CD4-positive, alpha-beta T cell treated with Interleukin-15 for 1 hour (primary cell): ENCODE measurements around the gene EVA1B.

Experiments used
- DNase-seq: peaks from one replicate; pipeline ENCODE4 v3.0.0-alpha.2; 2020

Gene EVA1B

GRCh38 chr1:36307601-36308330 lies 15.7 kb downstream of the EVA1B start:
- no peak for DNase-seq

- peak; percentile 93 for DNase-seq
Observed at GRCh38 chr1:36306902-36307456, 16.5 kb downstream of the EVA1B start.

GRCh38 chr1:36306210-36306901 lies 17.1 kb downstream of the EVA1B start, which contains the start of gene SH3D21:
Gene SH3D21 (plus strand): TSS chr1:36306368. CDS start chr1:36306421, 53 bp downstream.
- peak; percentile 46 for DNase-seq

- no peak for DNase-seq
Observed at GRCh38 chr1:36305915-36306209, 17.6 kb downstream of the EVA1B start.

GRCh38 chr1:36304970-36305914 lies 18.2 kb downstream of the EVA1B start:
- no peak for DNase-seq

GRCh38 chr1:36304521-36304920 lies 18.9 kb downstream of the EVA1B start:
- peak; percentile 50 for DNase-seq

GRCh38 chr1:36303650-36304360 lies 19.6 kb downstream of the EVA1B start:
- no peak for DNase-seq

- DNase-seq: no peak
Observed at GRCh38 chr1:36303244-36303643, 20.2 kb downstream of the EVA1B start.

- DNase-seq: no peak
Observed at GRCh38 chr1:36301220-36301619, 22.2 kb downstream of the EVA1B start.

- no peak for DNase-seq
Observed at GRCh38 chr1:36300526-36300925, 22.9 kb downstream of the EVA1B start.

GRCh38 chr1:36298640-36299039 lies 24.8 kb downstream of the EVA1B start:
- DNase-seq: no peak

GRCh38 chr1:36297062-36297461 lies 26.4 kb downstream of the EVA1B start:
- no peak for DNase-seq

- no peak for DNase-seq
Observed at GRCh38 chr1:36295390-36295789, 28.1 kb downstream of the EVA1B start.

- DNase-seq: no peak
Observed at GRCh38 chr1:36287595-36287994, 35.9 kb downstream of the EVA1B start.

- DNase-seq: no peak
Observed at GRCh38 chr1:36286802-36287201, 36.6 kb downstream of the EVA1B start.

- peak; percentile 67 for DNase-seq
Observed at GRCh38 chr1:36285443-36286101, 37.9 kb downstream of the EVA1B start.

- no peak for DNase-seq
Observed at GRCh38 chr1:36284517-36284916, 38.9 kb downstream of the EVA1B start.

- DNase-seq: no peak
Observed at GRCh38 chr1:36284061-36284460, 39.4 kb downstream of the EVA1B start.

- no peak for DNase-seq
Observed at GRCh38 chr1:36279789-36280296, 43.6 kb downstream of the EVA1B start.

GRCh38 chr1:36279110-36279788 lies 44.2 kb downstream of the EVA1B start:
- DNase-seq: no peak

- DNase-seq: no peak
Observed at GRCh38 chr1:36276688-36277087, 46.8 kb downstream of the EVA1B start.
